Body of pancreas (tissue), 4 donors: ENCODE data around the gene NEDD9.

Experiments
- POLR2A ChIP-seq, 3 donors: fragments of 450-650 bp; IDR thresholded peaks; one replicate each; pipeline ENCODE4 v1.6.1; 2016; ENCODE audit warnings: antibody characterized with exemption in 3 of 3, mild to moderate bottlenecking in 2 of 3
- TF ChIP-seq, protein P1 (sequence below), 7 experiments: fragments of 450-650 bp in 4 of 7; fragments of 200-600 bp in 3 of 7; sonication (generic) in 3 of 7; IDR thresholded peaks; one replicate each; pipeline ENCODE4 v1.5.1; 2016 to 2019; ENCODE audit warnings: antibody characterized with exemption in 7 of 7

DNA sequence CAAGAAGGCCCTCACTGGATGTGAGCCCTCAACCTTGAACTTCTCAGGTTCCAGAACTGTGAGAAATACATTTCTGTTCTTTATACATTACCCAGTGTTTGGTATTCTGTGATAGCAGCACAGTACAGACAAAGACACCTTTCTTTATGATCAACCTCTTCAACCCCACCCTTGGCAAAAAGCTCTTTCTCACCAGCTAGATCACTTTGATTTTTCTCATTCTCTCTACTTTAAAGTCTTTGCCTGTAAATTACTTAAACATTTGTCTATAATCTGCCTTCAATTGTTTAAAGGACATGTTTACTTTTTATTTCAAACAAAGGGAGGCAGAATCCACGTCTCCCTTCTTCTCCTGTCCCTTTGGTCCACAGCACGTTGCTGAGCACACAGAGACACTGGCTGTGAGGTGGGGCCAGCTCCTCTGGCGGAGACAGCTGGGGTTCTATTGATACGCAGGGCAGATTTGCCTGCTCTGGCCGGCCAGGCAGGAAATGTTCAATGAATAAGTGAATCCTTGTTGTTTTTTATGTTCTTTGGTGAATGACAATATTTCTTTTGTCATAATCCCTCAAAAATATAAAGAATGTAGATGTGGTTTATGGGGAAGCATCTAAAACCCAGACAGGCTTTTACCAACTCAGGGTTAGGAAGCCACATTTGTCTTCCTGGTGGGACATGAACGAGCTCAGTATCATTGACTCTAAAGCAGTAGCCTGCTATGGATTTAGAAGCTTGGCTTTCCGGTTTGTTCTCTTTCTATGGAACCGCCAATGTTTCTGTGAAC, 52.9 kb downstream of the NEDD9 start:
- TF ChIP-seq, protein P1, sequence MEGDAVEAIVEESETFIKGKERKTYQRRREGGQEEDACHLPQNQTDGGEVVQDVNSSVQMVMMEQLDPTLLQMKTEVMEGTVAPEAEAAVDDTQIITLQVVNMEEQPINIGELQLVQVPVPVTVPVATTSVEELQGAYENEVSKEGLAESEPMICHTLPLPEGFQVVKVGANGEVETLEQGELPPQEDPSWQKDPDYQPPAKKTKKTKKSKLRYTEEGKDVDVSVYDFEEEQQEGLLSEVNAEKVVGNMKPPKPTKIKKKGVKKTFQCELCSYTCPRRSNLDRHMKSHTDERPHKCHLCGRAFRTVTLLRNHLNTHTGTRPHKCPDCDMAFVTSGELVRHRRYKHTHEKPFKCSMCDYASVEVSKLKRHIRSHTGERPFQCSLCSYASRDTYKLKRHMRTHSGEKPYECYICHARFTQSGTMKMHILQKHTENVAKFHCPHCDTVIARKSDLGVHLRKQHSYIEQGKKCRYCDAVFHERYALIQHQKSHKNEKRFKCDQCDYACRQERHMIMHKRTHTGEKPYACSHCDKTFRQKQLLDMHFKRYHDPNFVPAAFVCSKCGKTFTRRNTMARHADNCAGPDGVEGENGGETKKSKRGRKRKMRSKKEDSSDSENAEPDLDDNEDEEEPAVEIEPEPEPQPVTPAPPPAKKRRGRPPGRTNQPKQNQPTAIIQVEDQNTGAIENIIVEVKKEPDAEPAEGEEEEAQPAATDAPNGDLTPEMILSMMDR (IDR thresholded peaks at IDR 0.05), result no peak
- no peak for TF ChIP-seq POLR2A (IDR thresholded peaks at IDR 0.05)
